NT2/D1 (cell line): ENCODE data around the gene SMIM38.

Source experiments
- DNase-seq: peaks from one replicate; pipeline ENCODE4 v3.0.0-alpha.2; 2011; ENCODE audit warnings: low read depth, low spot score
- H3K27me3 ChIP-seq: 2 replicates; pipeline ENCODE4 v1.6.0; 2011; ENCODE audit warnings: mild to moderate bottlenecking; ENCODE audit not compliant: insufficient read length, insufficient read depth
- H3K36me3 ChIP-seq: 2 replicates; pipeline ENCODE4 v1.6.1; 2011; ENCODE audit warnings: mild to moderate bottlenecking, low read length, mixed read lengths; ENCODE audit not compliant: insufficient read depth, insufficient read length
- H3K4me1 ChIP-seq: 2 replicates; pipeline ENCODE4 v1.5.1; 2011; ENCODE audit not compliant: insufficient read depth, insufficient read length
- H3K4me3 ChIP-seq: 2 replicates; pipeline ENCODE4 v1.5.1; 2011; ENCODE audit warnings: low read depth; ENCODE audit not compliant: insufficient read length
- H3K9ac ChIP-seq: 2 replicates; pipeline ENCODE4 v1.6.0; 2011; ENCODE audit warnings: low read depth; ENCODE audit not compliant: insufficient read length
- H3K9me3 ChIP-seq: 2 replicates; pipeline ENCODE4 v1.5.1; 2011; ENCODE audit warnings: mild to moderate bottlenecking, low read length; ENCODE audit not compliant: insufficient read depth
- SUZ12 ChIP-seq: IDR thresholded peaks from 2 replicates; pipeline ENCODE4 v1.6.1; 2011; ENCODE audit not compliant: insufficient read length, insufficient read depth; ENCODE audit errors: extremely low read depth
- YY1 ChIP-seq: IDR thresholded peaks from 2 replicates; pipeline ENCODE4 v1.6.1; 2011; ENCODE audit not compliant: insufficient read length, insufficient read depth
- ZNF274 ChIP-seq: IDR thresholded peaks from 2 replicates; pipeline ENCODE4 v1.6.1; 2011; ENCODE audit warnings: mild to moderate bottlenecking, low read depth, low read length

Gene SMIM38

DNA sequence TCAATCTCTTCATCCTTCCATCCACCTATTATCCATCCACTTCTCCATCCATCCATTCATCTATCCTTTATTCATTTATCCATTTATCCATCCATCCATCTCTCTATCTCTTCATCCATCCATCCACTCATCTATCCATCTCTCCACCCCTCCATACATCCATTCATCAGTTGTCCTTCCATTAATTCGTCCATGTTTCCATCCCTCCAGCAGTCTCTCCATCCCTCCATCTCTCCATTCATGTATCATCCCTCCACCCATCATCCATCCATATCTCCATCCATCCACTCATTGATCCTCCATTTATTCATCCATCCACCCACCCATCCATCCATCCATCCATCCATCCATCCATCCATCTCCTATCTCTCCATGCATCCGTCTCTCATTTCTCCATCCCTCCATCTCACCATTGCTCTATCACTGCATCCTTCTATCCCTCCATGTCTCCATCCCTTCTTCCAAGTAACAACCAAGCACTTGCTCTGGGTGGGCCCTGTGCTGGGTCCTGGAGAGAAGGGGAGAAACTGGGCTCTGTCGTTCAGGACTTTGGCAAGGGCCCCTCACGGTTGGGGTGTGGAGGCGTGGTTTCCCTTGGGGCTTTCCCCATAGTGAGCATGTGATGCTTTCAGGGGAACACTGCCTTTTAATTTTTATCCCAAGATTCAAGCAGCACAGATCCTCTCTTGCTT, 43.3 kb downstream of the SMIM38 start:
- H3K4me3 ChIP-seq = no peak overlapping the region
- TF ChIP-seq ZNF274 (no peak), YY1 (no peak), SUZ12 (no peak)
- no peaks in the 10 kb centered on the region for H3K36me3 ChIP-seq
- DNase-seq = no peak
- H3K4me1 ChIP-seq = peaks cover 2% of the 10 kb centered on the region
- H3K27me3 ChIP-seq = no peaks in the 10 kb centered on the region
- H3K9ac ChIP-seq = no peak overlapping the region
- H3K9me3 ChIP-seq = no peaks in the 10 kb centered on the region

DNA sequence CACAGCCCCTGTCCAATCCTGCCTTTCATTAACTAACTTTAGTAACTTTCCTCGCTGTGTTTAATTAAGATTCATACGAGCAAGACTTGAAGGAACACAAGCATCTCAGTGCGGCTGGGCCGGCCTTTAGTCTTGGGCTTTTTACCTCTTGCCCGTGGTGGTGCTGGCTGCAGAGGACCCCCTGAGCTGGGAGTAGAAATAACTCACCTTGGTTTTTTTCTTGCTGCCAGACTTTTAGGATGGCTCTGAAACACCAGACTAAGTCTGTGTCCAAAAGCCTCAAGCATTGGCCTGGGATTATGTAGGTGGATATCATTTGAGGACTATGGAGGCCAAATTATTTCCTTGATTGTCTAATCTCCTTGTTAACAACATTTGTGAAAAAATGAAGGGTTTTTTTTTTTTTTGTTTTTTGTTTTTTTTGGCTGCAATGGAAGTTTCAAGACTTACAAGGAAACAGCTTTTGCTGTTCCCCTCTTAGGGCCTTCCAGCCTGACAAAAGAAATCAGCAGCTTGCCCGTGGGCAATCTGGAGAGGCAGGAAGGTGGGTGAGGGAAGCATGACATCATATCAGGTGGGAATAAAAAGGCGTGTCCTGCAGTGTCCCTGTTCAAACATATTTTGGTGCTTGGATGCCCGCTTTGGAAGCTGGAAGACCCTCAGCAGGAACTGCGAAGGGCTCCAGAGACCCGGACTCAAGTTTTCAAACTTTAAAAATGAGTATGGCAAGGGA, 44.0 kb downstream of the SMIM38 start:
- no peak overlapping the region for H3K4me3 ChIP-seq
- no peaks in the 10 kb centered on the region for H3K27me3 ChIP-seq
- no peak overlapping the region for H3K9ac ChIP-seq
- DNase-seq = no peak
- H3K36me3 ChIP-seq = no peaks in the 10 kb centered on the region
- peaks cover 2% of the 10 kb centered on the region for H3K4me1 ChIP-seq
- TF ChIP-seq SUZ12 = no peak
- no peak for TF ChIP-seq YY1
- no peak for TF ChIP-seq ZNF274
- no peaks in the 10 kb centered on the region for H3K9me3 ChIP-seq

DNA sequence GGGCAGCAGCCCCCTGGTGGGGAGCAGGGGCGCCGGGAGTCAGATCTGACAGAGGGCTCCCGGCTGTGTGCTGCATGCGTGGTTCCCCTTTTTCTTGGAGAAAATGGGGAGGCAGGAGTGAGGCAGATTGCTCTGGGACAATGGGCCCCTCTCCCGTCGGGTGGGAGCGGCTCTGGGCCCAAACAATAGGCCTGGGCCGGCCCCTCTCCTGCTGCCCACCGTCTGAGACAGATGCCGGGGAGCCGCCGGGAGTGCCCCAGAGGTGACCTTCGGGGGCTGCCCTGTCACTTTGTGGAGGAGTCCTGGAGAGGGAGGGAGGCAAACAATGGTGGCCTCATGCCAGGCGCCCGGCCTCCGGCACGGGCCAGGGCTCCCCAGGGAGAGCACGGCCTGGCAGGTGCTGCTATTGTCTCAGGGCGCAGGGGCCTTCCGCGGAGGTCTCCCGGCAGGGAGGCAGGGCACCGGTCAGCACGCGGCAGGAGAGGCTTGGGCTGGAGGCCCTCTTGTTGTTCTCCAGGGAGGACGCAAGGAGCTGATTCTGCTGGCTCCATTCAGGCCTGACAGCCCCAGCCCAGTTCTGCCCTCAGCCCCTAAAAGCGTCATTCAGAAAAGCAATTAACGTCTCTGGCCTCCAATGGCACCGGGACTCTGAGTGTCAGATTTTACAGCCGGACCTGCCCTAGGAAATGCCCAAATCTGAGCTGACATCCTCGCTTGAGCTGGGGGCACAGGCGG, 44.8 kb downstream of the SMIM38 start:
- Histone ChIP-seq H3K27me3 (no peaks in the 10 kb centered on the region), H3K4me1 (peaks cover 2% of the 10 kb centered on the region), H3K4me3 (no peak overlapping the region), H3K9me3 (no peaks in the 10 kb centered on the region), H3K9ac (no peak overlapping the region), H3K36me3 (no peaks in the 10 kb centered on the region)
- TF ChIP-seq ZNF274 = no peak
- TF ChIP-seq SUZ12 = no peak
- TF ChIP-seq YY1 = no peak
- DNase-seq = no peak

DNA sequence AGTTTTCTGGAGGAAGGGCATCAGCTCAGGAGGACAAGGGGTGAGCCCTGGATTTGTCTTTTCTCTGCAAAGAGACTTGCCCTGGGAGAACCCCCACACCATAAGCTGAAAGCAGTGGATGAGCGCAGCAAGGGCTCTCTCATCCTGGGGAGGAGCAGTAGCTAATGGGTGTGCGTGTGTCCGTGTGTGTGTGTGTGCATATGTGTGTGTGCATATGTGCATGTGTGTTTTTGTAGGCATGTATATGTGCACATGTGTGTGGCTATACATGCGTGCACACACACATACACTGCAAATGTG, 45.3 kb downstream of the SMIM38 start:
- DNase-seq = no peak
- TF ChIP-seq YY1 (no peak), ZNF274 (no peak), SUZ12 (no peak)
- peaks cover 2% of the 10 kb centered on the region for H3K4me1 ChIP-seq
- no peak overlapping the region for H3K4me3 ChIP-seq
- H3K9ac ChIP-seq = no peak overlapping the region
- no peaks in the 10 kb centered on the region for H3K36me3 ChIP-seq
- H3K27me3 ChIP-seq = no peaks in the 10 kb centered on the region
- no peaks in the 10 kb centered on the region for H3K9me3 ChIP-seq

DNA sequence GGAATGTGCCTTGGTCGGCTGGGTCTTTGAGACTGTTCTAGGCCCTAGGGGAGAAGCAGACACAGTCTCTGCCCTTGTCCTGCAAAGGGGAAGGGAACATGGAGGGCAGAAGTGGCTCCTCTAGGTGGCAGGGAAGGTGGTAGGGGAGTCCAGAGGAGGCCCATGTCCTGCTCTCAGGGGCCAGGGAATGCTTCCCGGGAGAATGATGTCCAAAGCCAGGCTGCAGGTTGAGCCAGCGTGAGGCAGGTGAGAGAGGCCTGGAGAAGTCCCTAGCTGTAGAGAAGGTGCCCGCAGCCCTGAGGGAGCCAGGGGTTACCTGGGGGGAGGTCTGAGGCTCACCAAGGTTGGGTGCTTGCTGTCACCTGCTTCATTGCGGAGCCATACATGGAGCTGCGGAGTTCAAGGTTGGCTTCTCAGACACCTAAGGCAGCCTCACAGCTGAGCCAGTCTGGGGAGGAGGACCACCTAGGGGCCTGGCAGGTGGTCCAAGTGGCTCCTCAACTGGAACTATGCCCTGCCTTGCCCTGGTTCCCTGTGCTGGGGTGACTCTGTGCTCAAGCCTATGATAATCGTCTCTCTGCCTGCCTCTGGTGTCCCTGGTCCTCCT, 46.1 kb downstream of the SMIM38 start:
- Histone ChIP-seq H3K36me3 (no peaks in the 10 kb centered on the region), H3K4me3 (no peak overlapping the region), H3K4me1 (peaks cover 2% of the 10 kb centered on the region), H3K9me3 (no peaks in the 10 kb centered on the region), H3K27me3 (no peaks in the 10 kb centered on the region), H3K9ac (no peak overlapping the region)
- DNase-seq = no peak
- TF ChIP-seq SUZ12 = no peak
- TF ChIP-seq ZNF274 = no peak
- TF ChIP-seq YY1 = no peak

DNA sequence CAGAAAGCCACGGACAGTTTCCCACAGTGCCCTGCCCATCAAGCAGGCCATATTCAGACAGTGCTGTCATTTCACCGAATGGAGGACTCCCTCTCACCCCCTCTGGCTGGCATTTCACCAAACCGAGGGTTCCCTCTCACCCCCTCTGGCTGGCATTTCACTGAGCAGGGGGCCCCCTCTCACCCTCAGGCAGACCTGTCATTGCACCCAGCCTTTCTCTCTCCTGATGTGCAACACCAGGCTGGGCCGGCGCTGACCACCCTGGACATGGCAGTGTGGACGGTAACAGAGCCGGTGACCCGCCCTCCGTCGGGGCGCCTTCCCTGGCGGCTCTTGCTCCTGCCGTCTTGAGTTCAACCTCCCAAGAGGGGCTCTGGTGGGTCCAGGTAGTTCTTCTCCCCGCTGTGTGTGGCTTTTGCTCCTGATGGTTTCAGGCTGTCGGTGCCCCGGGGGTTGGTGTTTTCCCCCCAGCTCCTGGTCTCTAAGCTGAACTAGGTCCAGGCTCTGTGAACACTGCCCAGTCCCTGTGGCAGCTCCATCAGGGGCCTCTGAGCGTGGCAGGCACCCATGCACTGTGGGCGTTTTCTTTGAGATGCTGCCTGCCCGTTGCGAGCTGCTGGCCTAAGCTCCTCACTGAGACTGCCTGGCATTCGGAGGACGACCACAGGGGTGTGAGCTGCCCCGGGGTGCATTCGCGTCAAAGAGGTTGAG, 46.9 kb downstream of the SMIM38 start:
- TF ChIP-seq YY1 (no peak), SUZ12 (no peak)
- Histone ChIP-seq H3K4me1 (peaks cover 2% of the 10 kb centered on the region), H3K36me3 (no peaks in the 10 kb centered on the region), H3K9me3 (no peaks in the 10 kb centered on the region), H3K4me3 (no peak overlapping the region), H3K27me3 (no peaks in the 10 kb centered on the region), H3K9ac (no peak overlapping the region)
- no peak for DNase-seq
